Osteoblast (primary cell): ENCODE data around the gene CARD6. TPM values are rescaled to one million over a fixed set of nuclear protein-coding genes. Genes with fewer than 3 reads are reported as not detected.
A peak's percentile ranks its signal among the peaks of the same experiment; 100 is the strongest.

Experiments used
- DNase-seq: peaks from one replicate; pipeline ENCODE4 v3.0.0; 2011; ENCODE audit warnings: low spot score, mixed read lengths; ENCODE audit not compliant: insufficient read length; ENCODE audit errors: missing footprints
- H2AFZ ChIP-seq: 2 replicates; pipeline ENCODE4 v1.6.0; 2011; ENCODE audit warnings: mild to moderate bottlenecking, low read length
- H3K27ac ChIP-seq: 2 replicates; pipeline ENCODE4 v1.5.1; 2011; ENCODE audit warnings: mild to moderate bottlenecking, low read depth, low read length, moderate library complexity
- H3K27me3 ChIP-seq: 2 replicates; pipeline ENCODE4 v1.6.0; 2012; ENCODE audit warnings: mild to moderate bottlenecking, control low read depth, inconsistent platforms, low read length, moderate library complexity; ENCODE audit not compliant: insufficient read depth
- H3K36me3 ChIP-seq: 2 replicates; pipeline ENCODE4 v1.5.1; 2011; ENCODE audit warnings: mild to moderate bottlenecking, low read length, control low read depth, moderate library complexity; ENCODE audit not compliant: insufficient read depth
- H3K4me1 ChIP-seq: 2 replicates; pipeline ENCODE4 v1.5.1; 2011; ENCODE audit warnings: mild to moderate bottlenecking, low read length, control low read depth, moderate library complexity; ENCODE audit not compliant: insufficient read depth
- H3K4me2 ChIP-seq: 2 replicates; pipeline ENCODE4 v1.6.0; 2011; ENCODE audit warnings: mild to moderate bottlenecking, low read length; ENCODE audit not compliant: insufficient read depth
- H3K4me3 ChIP-seq: fragments of 200-600 bp; sonication (generic); 3 replicates; pipeline ENCODE4 v1.5.1; 2012; ENCODE audit warnings: mild to moderate bottlenecking, low read length, inconsistent platforms; ENCODE audit not compliant: insufficient read depth
- H3K79me2 ChIP-seq: 2 replicates; pipeline ENCODE4 v1.6.0; 2012; ENCODE audit warnings: mild to moderate bottlenecking, low read length, control low read depth, inconsistent platforms; ENCODE audit not compliant: insufficient read depth
- H3K9me3 ChIP-seq: 2 replicates; pipeline ENCODE4 v1.5.1; 2011; ENCODE audit warnings: low read depth, low read length, control low read depth
- H4K20me1 ChIP-seq: 2 replicates; pipeline ENCODE4 v1.6.0; 2012; ENCODE audit warnings: mild to moderate bottlenecking, low read length, control low read depth; ENCODE audit not compliant: insufficient read depth
- CTCF ChIP-seq: IDR thresholded peaks from 2 replicates; pipeline ENCODE4 v1.5.1; 2011; ENCODE audit warnings: mild to moderate bottlenecking, low read depth, low read length, moderate library complexity; ENCODE audit errors: extremely low read depth
- total RNA-seq: library from RNA; depleted of rRNA; stranded (reverse); fragments of >200 nt; gene quantifications from 2 replicates; pipeline ENCODE4 v1.2.3, GENCODE V29; 2012

The CARD6 gene
- total RNA-seq, 1 donor, result 19.5 TPM

DNA sequence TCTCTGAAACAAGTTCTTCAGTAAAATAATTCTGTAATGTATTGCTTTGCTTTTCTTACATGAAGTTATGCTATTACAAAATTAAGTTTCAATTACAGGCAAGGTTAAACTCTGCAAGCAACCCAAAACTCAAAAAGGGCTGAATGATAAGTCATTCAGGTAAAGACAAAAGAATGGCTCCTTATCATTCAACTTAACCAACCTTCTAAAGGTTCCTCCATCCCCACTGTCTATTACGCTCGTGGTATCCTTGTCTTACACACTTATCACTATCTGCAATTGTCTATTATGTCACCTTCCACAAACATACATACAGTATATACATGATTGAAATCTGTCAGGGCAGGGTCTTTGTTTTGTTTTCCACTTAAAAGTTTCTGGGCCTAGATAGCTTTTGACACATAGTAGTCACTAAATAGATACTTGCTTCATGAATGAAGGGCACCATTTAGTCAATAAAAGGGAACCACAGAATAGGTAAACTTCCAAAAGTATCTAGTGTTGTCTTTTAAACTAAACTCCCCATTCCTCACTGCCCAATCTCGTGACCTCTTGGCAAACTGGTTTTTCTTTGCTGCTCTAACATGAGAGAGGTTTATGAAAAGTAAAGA lies 13.0 kb upstream of the CARD6 start:
- peaks cover 51% of the 10 kb centered on the region for H4K20me1 ChIP-seq
- no peak overlapping the region for H3K4me2 ChIP-seq
- H3K4me1 ChIP-seq, result peaks cover 17% of the 10 kb centered on the region
- H2AFZ ChIP-seq, result no peak overlapping the region
- H3K36me3 ChIP-seq, result peaks cover 73% of the 10 kb centered on the region
- no peaks in the 10 kb centered on the region for H3K27me3 ChIP-seq
- no peak for TF ChIP-seq CTCF
- DNase-seq, result no peak
- H3K27ac ChIP-seq, result peak overlapping the region; percentile 23
- H3K9me3 ChIP-seq, result no peaks in the 10 kb centered on the region
- no peak overlapping the region for H3K4me3 ChIP-seq
- H3K79me2 ChIP-seq, result peaks cover 27% of the 10 kb centered on the region

DNA sequence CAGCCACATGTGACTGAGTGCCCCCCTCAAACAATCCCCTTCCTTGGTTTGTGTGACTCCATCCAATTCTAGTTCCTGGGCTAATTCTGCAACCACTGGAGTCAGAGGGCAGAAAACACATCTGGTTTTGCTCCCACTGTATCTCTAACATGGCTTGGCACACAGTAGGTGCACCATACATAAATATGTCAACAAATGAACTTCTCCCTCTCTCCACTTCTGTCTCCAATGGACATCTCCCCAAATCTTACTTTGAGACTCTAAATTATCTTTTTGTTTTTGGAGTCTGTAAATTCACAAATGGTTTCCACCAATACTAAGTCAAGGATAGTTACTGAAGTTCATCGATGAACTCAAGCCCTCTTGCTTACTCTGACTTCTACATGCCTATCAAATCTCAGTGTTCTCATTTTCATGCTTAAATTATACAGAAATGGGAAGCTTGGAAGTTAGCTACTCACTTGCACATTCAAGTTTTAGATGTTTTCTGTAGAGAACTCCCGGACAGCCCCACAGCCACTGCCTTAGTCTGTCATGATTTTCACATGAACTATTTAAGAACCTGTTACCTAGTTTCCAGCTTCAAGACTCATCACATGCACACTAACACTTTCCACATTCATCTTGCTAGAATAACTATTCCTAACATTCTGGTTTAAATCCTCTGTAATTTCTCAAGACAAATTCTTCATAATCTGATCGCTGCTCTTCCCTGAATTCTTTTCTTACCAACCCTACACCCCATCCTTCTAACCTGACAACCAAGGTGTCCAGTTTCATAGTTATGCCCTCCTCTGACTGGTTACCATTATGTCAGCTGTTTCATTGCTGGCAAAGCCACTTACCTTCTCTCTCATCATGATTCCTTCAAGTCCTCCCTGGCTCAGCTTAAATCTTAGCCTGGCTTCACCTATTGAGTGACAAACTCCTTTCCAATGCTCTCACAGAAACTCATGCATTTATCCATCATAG lies 12.2 kb upstream of the CARD6 start:
- Histone ChIP-seq H2AFZ (no peak overlapping the region), H4K20me1 (peaks cover 60% of the 10 kb centered on the region), H3K27ac (peak overlapping the region; percentile 23), H3K36me3 (peaks cover 81% of the 10 kb centered on the region), H3K4me2 (no peak overlapping the region), H3K9me3 (no peaks in the 10 kb centered on the region), H3K27me3 (no peaks in the 10 kb centered on the region), H3K4me3 (no peak overlapping the region), H3K4me1 (peaks cover 26% of the 10 kb centered on the region), H3K79me2 (peaks cover 35% of the 10 kb centered on the region)
- no peak for TF ChIP-seq CTCF
- peak; percentile 21 for DNase-seq

DNA sequence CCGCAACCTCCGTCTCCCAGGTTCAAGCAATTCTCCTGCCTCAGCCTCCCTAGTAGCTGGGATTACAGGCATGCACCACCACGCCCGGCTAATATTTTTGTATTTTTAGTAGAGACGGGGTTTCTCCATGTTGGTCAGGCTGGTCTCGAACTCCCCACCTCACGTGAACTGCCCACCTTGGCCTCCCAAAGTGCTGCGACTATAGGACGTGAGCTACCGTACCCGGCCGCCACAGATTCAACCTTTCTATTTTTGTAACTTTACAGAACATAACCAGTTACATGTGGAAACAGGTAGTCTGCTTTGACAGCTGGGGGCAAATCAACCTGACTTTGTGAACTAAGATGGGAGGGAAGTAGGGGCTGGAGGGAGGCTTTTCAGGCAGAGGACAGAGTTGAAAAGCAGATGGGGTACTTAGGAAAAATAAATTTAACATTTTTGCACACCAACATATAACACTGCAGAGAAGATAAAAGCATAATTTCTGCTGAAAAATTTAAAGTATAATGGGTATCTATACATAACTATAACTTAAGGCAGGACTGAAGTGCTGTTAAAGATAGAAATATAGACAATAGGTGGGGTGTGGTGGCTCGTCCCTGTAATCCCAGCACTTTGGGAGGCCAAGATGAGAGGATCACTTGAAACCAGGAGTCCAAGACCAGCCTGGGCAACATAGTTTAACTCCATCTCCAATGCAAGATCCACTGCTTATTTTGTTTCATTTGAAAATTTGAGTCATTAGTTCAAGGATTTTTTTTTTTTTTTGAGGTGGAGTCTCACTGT lies 11.2 kb upstream of the CARD6 start:
- Histone ChIP-seq H3K27ac (no peak overlapping the region), H3K9me3 (no peaks in the 10 kb centered on the region), H2AFZ (no peak overlapping the region), H3K79me2 (peaks cover 45% of the 10 kb centered on the region), H4K20me1 (peaks cover 66% of the 10 kb centered on the region), H3K4me1 (peaks cover 26% of the 10 kb centered on the region), H3K36me3 (peaks cover 86% of the 10 kb centered on the region), H3K27me3 (no peaks in the 10 kb centered on the region), H3K4me3 (no peak overlapping the region), H3K4me2 (no peak overlapping the region)
- DNase-seq, result no peak
- TF ChIP-seq CTCF, result no peak
